HCT116 (cell line): ENCODE data around the gene SLC16A11.

Source experiments
- CEBPB ChIP-seq: IDR thresholded peaks from 2 replicates; pipeline ENCODE4 v1.6.1; 2012; ENCODE audit warnings: low read depth
- CTCF ChIP-seq, 3 experiments: fragments of 200-600 bp in 1 of 3; sonication (generic) in 1 of 3; IDR thresholded peaks in 2 of 3; conservative IDR thresholded peaks in 1 of 3; 2 replicates each; pipeline ENCODE4 v1.5.1; 2012 to 2017; ENCODE audit warnings: low read depth in 2 of 3, low read length in 2 of 3, antibody characterized with exemption in 1 of 3, borderline replicate concordance in 1 of 3, control low read depth in 1 of 3, mild to moderate bottlenecking in 1 of 3, mixed read lengths in 1 of 3, mixed run types in 1 of 3, moderate library complexity in 1 of 3; ENCODE audit not compliant: insufficient read depth in 1 of 3
- EGR1 ChIP-seq: IDR thresholded peaks from 2 replicates; pipeline ENCODE4 v1.6.1; 2012; ENCODE audit warnings: low read depth
- EZH2 ChIP-seq: fragments of 200-600 bp; sonication (generic); IDR thresholded peaks from 2 replicates; pipeline ENCODE4 v1.6.1; 2017; ENCODE audit warnings: antibody characterized with exemption, mixed run types
- EZH2phosphoT487 ChIP-seq: fragments of 200-600 bp; IDR thresholded peaks from 2 replicates; pipeline ENCODE4 v1.6.1; 2018; ENCODE audit warnings: antibody characterized with exemption, borderline replicate concordance
- POLR2A ChIP-seq: IDR thresholded peaks from 2 replicates; pipeline ENCODE4 v1.7.0; 2011; ENCODE audit warnings: borderline replicate concordance; ENCODE audit not compliant: insufficient read depth, insufficient read length; ENCODE audit errors: extremely low read depth
- POLR2AphosphoS5 ChIP-seq: IDR thresholded peaks from 2 replicates; pipeline ENCODE4 v1.6.1; 2011; ENCODE audit warnings: mild to moderate bottlenecking, low read depth, low read length, moderate library complexity
- RAD21 ChIP-seq: IDR thresholded peaks from 2 replicates; pipeline ENCODE4 v1.6.1; 2012; ENCODE audit warnings: low read depth, mild to moderate bottlenecking
- REST ChIP-seq: IDR thresholded peaks from 2 replicates; pipeline ENCODE4 v1.6.1; 2012; ENCODE audit warnings: low read depth
- SIN3A ChIP-seq: IDR thresholded peaks from 2 replicates; pipeline ENCODE4 v1.6.1; 2012; ENCODE audit warnings: low read depth
- TCF7L2 ChIP-seq: IDR thresholded peaks from 2 replicates; pipeline ENCODE4 v1.7.0; 2011; ENCODE audit warnings: borderline replicate concordance, inconsistent platforms; ENCODE audit not compliant: insufficient read depth, insufficient read length; ENCODE audit errors: extremely low read depth
- YY1 ChIP-seq: IDR thresholded peaks from 2 replicates; pipeline ENCODE4 v1.6.1; 2011; ENCODE audit warnings: low read length, low read depth, moderate library complexity, mild to moderate bottlenecking; ENCODE audit not compliant: insufficient replicate concordance; ENCODE audit errors: extremely low read depth
- ZFX ChIP-seq: fragments of 450-650 bp; IDR thresholded peaks from 2 replicates; pipeline ENCODE4 v1.6.1; 2017
- TF ChIP-seq, protein P1 (sequence below): IDR thresholded peaks from 2 replicates; pipeline ENCODE4 v1.6.1; 2012

- TF ChIP-seq ZFX (no peak), CTCF (IDR thresholded peaks at IDR 0.05 in 2 of 3, conservative IDR thresholded peaks at IDR 0.05 in 1 of 3; ENCODE audit: borderline replicate concordance in 1 of 3, insufficient read depth in 1 of 3, low read depth in 2 of 3, low read length in 2 of 3) (no peak), EZH2 (no peak), EGR1 (no peak), SIN3A (no peak), POLR2A (no peak), POLR2AphosphoS5 (no peak), YY1 (no peak), EZH2phosphoT487 (no peak), RAD21 (no peak), CEBPB (no peak), TCF7L2 (no peak), REST (no peak)
- TF ChIP-seq, protein P1, sequence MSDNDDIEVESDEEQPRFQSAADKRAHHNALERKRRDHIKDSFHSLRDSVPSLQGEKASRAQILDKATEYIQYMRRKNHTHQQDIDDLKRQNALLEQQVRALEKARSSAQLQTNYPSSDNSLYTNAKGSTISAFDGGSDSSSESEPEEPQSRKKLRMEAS = no peak
Observed at GRCh38 chr17:7068268-7068667, 24.4 kb upstream of the SLC16A11 start.
